ENCODE results near the gene OPN4.

Gene OPN4

DNA sequence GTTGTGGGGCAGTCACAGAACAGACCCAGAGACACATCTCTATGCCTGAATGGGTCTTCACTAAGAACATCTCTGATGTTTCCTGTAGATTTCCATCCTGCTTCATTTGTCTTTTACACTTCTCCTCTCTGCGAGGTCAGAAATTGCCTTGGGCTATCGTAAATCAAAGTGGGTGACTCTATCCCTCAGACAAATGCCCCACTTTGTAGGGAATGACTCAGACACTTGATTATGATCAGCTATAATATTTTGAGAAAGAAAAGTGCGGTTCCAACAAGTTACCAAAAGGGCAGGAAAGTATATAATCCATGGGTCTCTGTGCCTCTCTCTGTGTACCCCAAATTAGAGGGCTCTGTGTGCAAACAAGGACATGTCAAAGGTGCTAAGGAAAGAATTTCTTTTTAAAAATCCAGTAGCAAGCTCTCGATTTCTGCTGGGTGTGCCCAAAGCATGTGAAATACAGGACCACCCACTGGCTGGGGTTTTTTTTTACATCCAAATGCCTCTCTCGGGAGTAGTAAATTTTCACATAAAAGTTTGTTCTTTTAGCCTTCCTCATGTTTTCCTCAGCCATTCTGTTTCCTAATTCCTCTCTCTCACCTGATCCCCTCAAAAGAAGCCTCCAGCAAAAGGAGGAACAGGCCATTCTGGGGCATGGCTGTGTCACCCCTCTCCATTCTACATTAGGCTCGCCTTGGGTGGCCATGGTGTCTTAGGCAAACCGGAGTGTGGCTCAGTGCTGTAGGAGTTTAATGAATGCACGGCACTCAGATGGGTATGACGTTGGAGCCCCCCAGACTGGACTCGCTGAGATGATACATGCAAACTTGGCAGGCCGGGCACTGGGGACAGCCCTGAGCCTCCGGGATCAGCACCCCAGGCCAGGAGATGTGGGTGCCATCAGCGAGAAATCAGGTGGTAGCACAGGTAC is 6.3 kb upstream of the OPN4 start:
- no peak for DNase-seq

DNA sequence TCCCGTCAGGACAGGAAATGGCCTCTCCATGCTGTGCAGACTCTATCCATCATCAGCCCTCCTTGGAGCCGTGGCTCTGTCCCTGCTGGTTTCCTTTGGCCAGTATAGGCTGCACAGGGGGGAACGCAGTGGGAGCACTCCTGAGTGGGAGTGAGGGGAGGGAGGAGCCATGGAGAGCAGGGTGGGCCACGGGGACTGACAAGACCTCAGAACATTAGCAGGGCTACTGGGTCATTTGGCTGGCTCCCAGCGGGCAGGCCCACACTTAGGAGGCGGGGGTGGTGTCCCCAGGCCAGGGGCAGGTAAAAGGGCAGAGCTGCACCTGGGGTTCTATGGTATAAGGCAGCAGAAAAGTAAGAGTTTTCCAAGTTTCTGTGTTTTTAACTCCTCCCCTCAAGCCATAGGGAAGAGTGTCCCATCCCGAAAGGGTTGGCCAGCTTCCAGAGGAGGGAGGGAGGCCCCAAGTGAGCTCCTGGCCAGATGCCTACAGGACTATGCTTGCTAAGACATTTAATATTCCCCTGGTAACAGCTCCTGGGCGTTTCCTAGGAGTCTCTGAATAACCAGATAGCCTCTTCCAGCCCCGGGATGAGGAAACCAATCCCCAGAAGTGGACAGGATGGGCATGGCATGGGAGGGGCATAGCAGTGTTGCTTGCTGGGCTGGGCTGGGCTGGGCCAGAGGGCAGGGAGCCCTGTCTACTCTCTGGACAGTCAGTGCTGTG is 5.5 kb upstream of the OPN4 start:
- DNase-seq, result no peak

DNA sequence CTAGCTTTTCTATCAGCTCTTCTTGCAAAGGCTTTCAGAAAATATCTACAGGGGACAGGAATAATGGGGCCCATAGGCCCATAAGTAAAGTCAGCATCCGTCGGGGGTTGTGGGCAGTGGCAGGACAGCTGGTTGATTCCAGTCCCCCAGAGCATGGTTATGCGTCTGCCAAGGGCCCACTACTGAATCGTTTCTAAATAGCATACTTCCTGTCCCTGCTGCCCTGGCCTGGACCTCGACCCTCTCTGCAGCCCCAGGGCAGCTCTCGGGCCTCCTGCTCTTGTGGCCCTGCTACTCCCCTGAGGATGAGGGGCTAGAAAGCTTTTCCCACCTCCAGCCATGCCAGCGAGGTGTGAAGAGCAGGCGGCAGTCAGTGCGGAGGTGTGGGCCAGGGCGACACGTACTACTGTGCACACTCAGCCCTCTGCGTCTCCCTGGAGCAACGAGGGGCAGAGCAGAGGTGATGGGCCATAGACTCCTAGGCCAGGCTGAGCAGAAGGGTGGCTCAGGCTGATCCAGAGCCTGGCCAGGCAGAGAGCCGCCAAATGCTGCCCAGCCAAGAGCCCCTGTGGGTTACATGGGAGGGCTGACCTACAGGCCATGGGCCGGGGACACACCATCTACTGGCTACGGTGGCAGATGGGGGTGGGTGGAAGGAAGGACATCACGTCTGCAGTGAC is 4.7 kb upstream of the OPN4 start:
- no peak for DNase-seq

DNA sequence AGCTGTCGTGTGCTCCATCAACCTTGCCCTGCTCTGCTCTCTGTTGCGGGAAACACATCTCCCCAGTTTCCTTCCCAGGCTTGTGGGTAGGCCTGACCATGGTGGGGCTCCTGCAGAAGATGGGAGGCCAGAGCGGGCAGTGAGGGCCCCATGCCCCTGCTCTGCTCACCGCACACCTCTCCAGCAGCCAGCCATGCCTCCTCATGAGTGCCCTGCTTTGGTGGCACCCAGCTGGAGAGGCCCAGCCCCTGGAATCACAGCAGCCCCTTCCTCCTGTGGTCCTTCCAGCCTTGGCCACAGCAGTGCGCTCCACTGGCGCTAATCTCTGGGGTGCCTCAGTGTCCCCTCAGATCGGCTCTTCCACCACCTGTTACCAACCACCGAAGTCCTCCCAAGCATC is 4.2 kb upstream of the OPN4 start:
- no peak for DNase-seq

DNA sequence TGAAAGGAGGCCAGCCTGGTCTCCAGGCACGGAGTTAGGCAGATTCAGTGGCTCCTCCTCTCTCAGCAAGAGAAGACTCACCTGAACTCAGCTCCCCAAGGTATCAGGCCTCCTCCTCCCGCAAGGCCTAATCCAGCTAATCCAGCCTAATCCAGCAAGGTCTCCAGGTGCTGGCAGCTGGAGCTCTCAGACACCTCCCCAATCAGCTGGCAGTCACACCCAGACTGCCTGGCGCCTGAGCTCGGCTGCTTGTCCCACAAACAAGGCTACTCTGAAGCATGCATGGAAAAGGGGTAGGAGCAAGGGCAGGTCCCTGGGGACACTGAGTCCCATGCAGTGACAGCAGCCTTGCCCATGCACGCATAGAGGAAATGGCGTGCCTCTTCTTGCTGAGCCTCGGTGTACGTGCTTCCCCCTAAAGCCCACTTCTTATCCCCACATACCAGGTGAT is 3.3 kb upstream of the OPN4 start:
- no peak for DNase-seq

DNA sequence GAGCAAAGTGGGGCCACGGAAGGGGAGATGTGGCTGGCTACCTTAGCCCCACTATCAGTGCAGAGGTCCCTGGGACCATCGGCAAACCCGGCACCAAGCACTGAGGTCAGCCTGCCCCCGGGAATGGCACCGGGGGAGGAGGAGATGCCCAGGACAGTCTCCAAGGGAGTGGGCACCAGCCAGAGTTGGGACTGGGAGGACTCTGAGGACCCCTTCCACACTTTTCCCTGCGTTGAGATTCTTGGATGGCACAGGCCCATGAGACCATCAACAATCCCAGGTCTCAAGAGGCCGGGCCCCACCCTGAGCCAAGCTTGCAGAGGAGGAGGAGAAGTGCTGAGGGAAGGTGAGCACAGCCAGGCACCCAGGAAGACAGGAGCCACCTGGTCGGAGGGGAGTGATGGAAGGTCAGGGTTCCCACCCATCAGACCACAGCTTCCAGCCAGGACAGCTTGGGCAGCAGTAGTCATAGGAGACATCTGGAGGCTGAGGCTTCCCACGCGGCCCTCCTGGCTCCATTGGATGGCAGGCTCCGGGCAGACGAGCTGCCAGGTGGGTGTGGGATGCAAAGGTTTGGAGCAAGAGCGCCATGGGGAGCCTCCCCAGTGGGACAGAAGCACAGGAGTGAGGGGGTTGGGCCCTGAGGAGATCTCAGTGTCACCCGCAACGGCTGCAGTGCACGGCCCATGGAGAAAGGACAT is 2.6 kb upstream of the OPN4 start:
- no peak for DNase-seq

DNA sequence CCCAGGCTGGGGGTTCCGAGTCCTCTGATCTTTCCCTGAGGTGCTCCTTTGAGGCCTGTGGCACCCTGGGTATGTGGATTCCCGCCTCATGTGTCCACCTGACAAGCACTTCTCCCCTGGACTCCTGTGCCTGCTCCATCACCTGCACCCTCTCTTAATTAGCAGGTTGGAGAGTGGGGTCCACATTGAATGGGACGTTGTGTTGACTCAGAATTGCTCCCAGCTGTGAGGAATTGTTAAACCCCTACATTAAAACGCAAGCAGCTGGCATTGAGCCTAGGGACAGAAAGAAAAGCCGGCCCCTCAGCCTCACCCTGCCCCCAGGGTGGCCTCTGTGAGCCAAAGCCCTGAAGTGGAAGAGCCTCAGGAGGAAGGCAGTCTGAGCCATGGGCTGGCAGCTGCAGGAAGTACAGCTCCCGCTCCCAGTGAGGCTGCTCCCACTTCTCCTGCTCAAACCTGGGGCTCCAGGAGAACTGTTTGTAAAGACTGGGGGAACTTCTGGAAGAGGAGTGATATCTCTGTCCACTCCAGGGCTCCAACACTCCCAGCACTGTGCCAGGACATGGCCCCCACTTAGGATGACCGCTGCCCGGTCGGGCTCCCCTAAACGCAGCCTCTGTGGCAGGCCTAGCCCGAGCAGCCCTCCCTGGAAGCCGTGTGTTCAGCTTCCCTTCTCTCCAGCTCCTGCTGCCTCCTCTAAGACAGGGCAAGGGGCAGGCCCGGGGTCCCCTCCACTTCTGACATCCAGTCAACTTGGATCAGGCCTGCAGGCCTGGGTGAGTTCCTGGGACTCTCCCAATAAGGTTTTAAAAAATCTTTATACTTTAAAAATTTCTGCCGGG is 1.8 kb upstream of the OPN4 start:
- DNase-seq, result no peak

DNA sequence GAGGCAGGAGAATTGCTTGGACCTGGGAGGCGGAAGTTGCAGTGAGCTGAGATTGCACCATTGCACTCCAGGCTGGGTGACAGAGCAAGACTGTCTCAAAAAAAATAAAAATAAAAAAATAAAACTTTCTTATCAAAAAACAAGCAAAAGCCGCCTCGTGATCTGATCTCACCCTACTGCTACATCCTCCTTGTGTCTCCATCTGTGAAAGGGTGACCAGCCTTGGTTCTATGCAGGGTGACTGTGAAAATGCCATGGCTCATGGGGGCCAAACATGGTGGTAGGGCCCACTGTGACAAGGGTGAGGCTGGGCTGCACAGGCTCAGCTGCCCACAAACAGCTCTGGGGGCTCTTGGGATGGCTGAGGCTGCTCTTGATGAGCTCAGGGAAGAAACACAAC is 968 bp upstream of the OPN4 start:
- no peak for DNase-seq

DNA sequence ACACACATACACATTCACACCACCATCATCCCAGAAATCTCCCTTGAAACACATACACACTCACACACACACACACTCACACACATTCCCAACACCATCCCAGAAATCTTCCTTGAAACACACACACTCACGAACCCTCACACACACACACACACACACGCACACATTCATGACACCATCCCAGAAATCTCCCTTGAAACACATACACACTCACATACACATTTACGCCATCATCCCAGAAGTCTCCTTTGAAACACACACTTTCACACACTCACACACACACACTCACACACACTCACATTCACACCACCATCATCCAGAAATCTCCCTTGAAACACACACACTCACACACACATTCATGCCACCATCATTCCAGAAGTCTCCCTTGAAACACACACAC is 360 bp upstream of the OPN4 start:
- no peak for DNase-seq

DNA sequence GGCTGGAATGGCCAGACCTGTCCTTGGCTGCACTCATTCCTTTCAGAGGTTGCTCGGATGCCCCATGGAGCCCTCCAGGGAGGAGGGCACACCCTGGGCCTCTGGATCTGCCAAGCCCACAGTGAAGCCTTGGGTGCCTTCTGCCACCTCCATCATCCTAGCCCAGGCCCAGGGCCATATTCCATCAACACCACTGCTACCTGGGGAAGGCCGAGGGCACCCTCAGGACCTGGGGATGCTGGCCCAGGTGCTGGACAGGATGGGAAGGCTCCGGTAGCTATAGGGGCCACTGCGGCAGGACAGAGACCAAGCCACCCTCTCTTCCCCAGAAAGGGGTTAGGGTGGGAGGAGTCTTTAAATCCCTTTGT is 810 bp downstream of the OPN4 start:
- DNase-seq, result no peak

DNA sequence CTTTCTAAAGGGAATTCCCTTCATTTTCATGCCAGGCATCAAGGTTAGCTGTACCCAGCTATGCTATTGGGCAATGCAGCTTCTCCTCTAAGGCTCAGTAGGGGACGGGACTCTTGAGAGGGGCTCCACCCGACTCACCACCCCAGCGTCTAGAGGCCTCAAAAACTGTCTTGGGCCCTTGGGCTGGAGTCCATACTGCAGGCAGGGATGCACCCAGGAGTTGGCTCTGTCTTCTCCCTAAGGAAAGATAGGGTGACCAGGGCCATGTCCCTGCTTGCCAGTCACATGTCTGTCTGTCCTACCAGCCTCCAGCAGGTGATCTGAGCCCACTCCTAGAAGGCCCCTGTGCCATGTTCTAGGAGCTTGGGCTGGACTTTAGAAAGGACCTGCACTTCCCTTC is 1.2 kb downstream of the OPN4 start:
- no peak for DNase-seq

DNA sequence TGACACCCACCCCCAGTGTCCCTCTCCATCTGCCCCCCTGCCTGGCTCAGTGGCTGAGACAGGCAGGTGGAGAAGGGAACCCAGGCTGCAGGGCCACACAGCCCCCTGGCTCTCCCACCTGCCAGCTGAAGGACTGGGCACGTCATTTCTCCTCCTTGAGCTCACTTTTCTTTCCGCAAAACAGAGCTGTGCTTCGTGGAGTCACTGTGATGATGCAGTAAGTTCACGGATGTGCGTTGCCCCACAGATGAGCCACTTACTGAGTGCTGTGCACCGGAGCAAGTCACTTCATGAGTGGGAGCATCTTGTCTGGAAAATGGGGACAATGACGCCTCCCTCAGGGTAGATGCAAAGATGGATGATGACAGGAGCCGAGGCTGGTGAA is 2.7 kb downstream of the OPN4 start:
- DNase-seq, result no peak

DNA sequence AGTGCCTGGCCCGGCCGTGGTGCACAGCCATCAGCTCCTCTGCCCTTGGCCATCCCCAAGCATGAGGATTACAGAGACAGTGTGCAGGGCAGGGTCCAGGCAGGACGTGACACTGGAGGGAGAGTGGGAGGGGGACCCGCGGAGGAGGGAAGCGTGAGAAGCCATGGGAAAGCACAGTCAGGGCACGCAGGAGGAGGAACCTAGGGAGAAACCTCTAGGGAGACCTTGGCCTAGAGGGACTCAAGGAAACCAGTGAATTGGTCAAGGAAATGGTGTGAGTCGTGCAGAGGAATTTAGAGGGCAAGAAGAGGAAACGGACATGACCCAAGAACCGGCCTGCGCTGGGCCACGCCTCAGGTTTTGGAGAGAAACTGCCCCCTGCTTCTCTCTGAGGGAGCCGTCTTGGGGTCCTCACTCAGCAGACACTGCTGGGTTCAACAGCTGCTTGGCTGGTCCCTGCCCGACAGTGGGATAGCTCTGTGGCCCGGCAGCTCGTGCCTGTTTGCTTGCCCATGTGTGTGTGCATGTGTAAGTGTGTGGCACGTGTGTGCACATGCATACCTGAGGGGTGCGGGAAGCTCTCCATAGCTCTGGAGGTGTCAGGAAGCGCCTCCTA is 3.2 kb downstream of the OPN4 start:
- no peak for DNase-seq

DNA sequence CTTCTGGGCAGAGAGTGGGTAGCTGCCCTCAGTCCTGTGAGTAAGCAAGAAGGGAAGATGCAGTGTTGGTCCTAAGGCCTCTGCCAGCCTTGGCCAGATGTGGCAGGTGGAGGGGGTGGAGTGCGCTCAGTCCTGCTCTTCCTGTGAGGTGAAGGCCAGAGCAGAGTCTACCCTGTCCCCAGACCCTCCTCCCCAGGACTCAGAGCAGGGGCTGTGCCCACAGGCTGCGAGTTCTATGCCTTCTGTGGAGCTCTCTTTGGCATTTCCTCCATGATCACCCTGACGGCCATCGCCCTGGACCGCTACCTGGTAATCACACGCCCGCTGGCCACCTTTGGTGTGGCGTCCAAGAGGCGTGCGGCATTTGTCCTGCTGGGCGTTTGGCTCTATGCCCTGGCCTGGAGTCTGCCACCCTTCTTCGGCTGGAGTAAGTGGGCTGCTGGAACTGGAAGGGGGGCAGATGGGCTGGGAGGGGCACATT is 4.0 kb downstream of the OPN4 start:
- DNase-seq, result no peak

DNA sequence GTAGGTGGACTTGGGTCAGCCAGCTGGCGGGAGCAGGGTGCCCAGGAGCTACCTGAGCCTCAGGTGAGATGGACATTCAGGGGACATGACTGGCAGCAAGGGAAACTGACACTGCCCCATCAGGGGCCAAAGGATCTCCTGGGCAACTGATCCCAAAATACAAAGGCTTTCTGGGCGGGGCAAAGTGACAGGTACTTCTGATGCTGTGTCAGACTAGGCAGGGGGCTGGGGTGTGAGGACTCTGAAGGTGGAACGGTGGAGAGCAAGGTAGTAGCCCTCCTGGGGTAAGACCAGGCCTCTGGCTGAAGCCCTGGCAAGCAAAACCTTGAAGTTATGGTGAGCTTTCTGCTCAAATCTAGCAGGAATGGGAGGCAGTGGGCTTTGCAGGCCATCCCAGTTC is 4.4 kb downstream of the OPN4 start:
- no peak for DNase-seq

DNA sequence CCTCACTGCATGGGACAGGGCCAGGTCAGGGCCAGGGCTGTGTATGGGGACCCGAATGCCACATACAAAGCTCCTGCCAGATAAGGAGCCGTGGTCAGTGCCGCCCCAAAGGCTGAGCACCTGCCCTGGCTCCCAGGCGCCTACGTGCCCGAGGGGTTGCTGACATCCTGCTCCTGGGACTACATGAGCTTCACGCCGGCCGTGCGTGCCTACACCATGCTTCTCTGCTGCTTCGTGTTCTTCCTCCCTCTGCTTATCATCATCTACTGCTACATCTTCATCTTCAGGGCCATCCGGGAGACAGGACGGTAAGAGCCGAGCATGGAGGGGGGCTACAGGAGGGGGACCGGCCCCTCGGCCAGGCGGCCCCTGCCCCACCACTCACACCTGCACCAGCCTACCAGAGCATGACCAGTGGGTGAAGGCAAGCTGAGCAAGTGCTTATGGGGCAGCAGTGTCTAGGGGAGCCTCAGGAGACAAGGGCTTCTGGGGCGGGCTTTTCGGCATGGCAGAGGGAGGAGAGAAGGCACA is 4.9 kb downstream of the OPN4 start:
- DNase-seq, result no peak

DNA sequence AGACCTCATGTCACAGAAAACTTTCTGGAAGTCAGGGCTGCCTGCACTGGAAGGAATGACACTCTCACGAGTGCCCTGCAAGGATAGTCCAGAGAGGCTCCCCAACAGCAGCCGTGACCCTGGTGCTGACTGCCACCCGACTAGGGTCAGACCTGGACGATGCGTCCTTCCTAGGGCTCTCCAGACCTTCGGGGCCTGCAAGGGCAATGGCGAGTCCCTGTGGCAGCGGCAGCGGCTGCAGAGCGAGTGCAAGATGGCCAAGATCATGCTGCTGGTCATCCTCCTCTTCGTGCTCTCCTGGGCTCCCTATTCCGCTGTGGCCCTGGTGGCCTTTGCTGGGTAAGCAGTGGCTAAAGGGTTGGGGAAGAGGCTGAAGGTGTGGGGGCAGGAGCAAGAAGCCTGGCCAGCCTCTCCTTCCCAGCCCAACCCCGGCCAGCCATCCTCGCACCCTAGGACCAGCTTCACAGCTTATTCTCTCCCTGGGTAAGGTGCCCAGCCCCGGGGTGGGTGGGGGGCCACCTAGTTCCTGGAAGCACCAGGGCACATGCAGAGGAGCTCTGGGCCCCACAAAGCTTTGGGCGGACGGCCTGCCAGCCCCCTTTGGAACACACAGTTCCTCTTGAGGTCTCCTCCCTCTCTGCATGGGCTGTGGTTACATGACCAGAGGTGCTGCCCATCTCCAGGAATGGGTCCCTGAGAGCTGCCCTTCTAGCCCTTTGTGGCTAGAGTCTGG is 5.5 kb downstream of the OPN4 start:
- DNase-seq, result no peak

DNA sequence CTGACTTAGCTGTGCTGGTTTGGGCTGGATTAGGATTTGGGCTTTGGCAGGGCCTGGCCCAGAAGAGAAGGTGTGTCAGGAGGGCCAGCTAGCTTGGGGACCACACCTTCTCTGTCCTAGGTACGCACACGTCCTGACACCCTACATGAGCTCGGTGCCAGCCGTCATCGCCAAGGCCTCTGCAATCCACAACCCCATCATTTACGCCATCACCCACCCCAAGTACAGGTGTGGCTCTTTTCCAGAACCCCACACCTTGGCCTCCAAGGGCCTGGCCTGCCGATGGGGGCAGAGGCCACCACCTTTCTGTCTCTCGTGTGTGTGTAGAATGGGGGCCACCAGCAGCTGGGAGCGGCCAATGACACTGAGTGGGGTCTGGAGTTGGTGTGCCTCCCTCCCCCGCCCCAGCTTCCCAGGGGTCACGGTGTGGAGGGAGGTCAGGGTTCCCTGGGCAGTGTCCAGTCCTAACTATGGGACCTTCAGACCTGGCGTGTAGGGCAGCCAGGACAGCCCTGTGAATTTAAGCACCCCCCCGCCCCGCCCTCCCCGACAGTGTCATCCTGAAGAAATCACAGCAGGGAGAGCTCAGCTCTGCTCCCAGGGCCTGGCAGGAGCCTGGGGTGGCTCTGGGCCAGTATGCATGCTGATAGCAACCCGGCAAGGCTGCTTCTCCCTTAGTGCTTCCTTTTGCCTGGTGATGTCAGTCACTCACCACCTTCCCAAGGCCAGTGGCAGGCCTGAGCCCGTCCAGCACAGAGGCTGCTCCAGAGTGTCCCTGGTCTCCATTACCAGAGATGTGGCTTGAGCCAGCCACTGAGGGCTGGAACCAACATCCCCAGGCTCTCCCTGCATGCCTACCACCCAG is 7.0 kb downstream of the OPN4 start:
- no peak for DNase-seq

DNA sequence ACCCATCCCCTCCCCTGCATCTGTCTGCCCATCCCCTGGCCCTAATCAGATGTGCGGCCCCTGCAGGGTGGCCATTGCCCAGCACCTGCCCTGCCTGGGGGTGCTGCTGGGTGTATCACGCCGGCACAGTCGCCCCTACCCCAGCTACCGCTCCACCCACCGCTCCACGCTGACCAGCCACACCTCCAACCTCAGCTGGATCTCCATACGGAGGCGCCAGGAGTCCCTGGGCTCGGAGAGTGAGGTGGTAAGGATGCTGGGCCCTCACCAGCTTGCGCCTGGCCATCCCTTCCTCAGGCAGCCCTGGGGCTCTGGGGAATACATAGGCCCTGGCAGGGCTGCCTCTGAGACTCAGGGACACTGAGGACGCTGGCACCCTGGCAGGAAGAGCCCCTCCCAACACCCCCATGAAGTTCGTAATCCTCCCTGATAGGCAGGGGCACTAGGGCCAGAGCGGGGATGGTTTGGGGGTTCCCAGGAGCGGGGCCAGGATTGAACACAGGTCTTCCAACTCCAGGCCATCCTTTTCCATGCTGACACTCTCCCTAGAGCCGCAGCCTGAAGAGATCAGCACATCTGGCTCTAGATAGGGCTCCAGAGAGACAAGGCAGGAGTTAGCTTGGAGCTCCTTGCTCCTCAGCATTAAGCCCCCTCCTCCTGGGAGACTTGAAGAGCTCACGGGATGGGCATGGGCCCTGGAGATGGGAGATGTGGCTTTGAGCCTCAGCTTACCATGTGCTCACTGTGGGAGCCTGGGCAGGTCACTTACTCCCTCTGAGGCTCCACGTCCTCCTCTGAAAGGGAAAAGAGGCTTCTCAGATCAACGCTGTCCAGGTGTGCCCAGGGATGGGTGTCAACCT is 8.1 kb downstream of the OPN4 start:
- no peak for DNase-seq

Measured in Kasumi-1 (cell line).